Liver (tissue), 9 donors: ENCODE results near the gene ATP6V0D1. TPM values are rescaled to one million over a fixed set of nuclear protein-coding genes. Genes with fewer than 3 reads are reported as not detected.

Source experiments
- DNase-seq: peaks from one replicate; pipeline ENCODE4 v3.0.0-alpha.2; 2017; ENCODE audit warnings: low spot score
- H3K27ac ChIP-seq, 2 donors: one replicate each; pipeline ENCODE4 v1.7.0; 2013; ENCODE audit warnings: inconsistent platforms in 2 of 2, low read length in 2 of 2, control low read depth in 1 of 2, low read depth in 1 of 2, mild to moderate bottlenecking in 1 of 2
- H3K27me3 ChIP-seq, 4 donors: one replicate each; pipeline versions ENCODE4 v1.6.1 to v1.7.0; 2013; ENCODE audit warnings: low read length in 3 of 4, inconsistent platforms in 1 of 4, mild to moderate bottlenecking in 1 of 4, moderate library complexity in 1 of 4; ENCODE audit not compliant: control insufficient read depth in 4 of 4, insufficient read depth in 4 of 4
- H3K36me3 ChIP-seq, 4 donors: one replicate each; pipeline versions ENCODE4 v1.6.1 to v1.7.0; 2013; ENCODE audit warnings: low read length in 3 of 4, mild to moderate bottlenecking in 3 of 4, low read depth in 1 of 4, moderate library complexity in 1 of 4; ENCODE audit not compliant: control insufficient read depth in 4 of 4, insufficient read depth in 3 of 4
- H3K4me1 ChIP-seq, 4 donors: one replicate each; pipeline versions ENCODE4 v1.6.1 to v1.7.0; 2013; ENCODE audit warnings: low read length in 3 of 4, mild to moderate bottlenecking in 3 of 4, moderate library complexity in 1 of 4; ENCODE audit not compliant: control insufficient read depth in 4 of 4, insufficient read depth in 4 of 4
- H3K4me3 ChIP-seq, 3 donors: one replicate each; pipeline versions ENCODE4 v1.6.1 to v1.7.0; 2013; ENCODE audit warnings: low read length in 3 of 3, control low read depth in 1 of 3, low read depth in 1 of 3, mild to moderate bottlenecking in 1 of 3
- H3K9ac ChIP-seq, 2 donors: one replicate each; pipeline ENCODE4 v1.7.0; 2013; ENCODE audit warnings: low read length in 2 of 2, mild to moderate bottlenecking in 2 of 2, moderate library complexity in 2 of 2, control low read depth in 1 of 2, low read depth in 1 of 2
- H3K9me3 ChIP-seq, 4 donors: one replicate each; pipeline versions ENCODE4 v1.6.1 to v1.7.0; 2013; ENCODE audit warnings: low read length in 3 of 4; ENCODE audit not compliant: control insufficient read depth in 4 of 4
- EGR1 ChIP-seq, 2 donors: IDR thresholded peaks; 2 replicates each; pipeline ENCODE4 v1.6.1; 2016 to 2018; ENCODE audit warnings: antibody characterized with exemption in 2 of 2, low read depth in 2 of 2
- FOXA1 ChIP-seq: IDR thresholded peaks from 2 replicates; pipeline ENCODE4 v1.6.1; 2016; ENCODE audit warnings: antibody characterized with exemption
- FOXA2 ChIP-seq: IDR thresholded peaks from 2 replicates; pipeline ENCODE4 v1.6.1; 2016; ENCODE audit warnings: antibody characterized with exemption
- HNF4A ChIP-seq, 2 donors: conservative IDR thresholded peaks; 2 replicates each; pipeline ENCODE4 v1.6.1; 2016; ENCODE audit warnings: antibody characterized with exemption in 2 of 2, mild to moderate bottlenecking in 2 of 2
- HNF4G ChIP-seq: IDR thresholded peaks from 2 replicates; pipeline ENCODE4 v1.6.1; 2016; ENCODE audit warnings: antibody characterized with exemption
- JUND ChIP-seq, 2 donors: IDR thresholded peaks; 2 replicates each; pipeline ENCODE4 v1.6.1; 2016; ENCODE audit warnings: antibody characterized with exemption in 2 of 2
- NR2F2 ChIP-seq: IDR thresholded peaks from 2 replicates; pipeline ENCODE4 v1.6.1; 2016; ENCODE audit warnings: antibody characterized with exemption
- RAD21 ChIP-seq, 2 donors: IDR thresholded peaks; 2 replicates each; pipeline ENCODE4 v1.6.1; 2016; ENCODE audit warnings: antibody characterized with exemption in 2 of 2, mild to moderate bottlenecking in 2 of 2
- RXRA ChIP-seq, 2 donors: IDR thresholded peaks; 2 replicates each; pipeline ENCODE4 v1.6.1; 2017 to 2018; ENCODE audit warnings: antibody characterized with exemption in 2 of 2, mild to moderate bottlenecking in 1 of 2
- SP1 ChIP-seq: IDR thresholded peaks from 2 replicates; pipeline ENCODE4 v1.6.1; 2018; ENCODE audit warnings: antibody characterized with exemption, mild to moderate bottlenecking
- TAF1 ChIP-seq: conservative IDR thresholded peaks from 2 replicates; pipeline ENCODE4 v1.6.1; 2016; ENCODE audit warnings: antibody characterized with exemption, mild to moderate bottlenecking
- WGBS: extraction: QIAGEN DNeasy Blood & Tissue Kit; methylation state at CpG from one replicate; pipeline ENCODE4 v1.1.7; 2013; 5-methylcytosine and 5-hydroxymethylcytosine counted together
- polyA plus RNA-seq, 2 donors: library from polyadenylated mRNA; stranded (reverse) in 1 of 2; unstranded in 1 of 2; fragments of 200-250 nt in 1 of 2; fragments of >200 nt in 1 of 2; fragmentation: Nextera tagmentation in 1 of 2; extraction: Ambion mirVana in 1 of 2; gene quantifications; one replicate each; pipeline versions ENCODE4 v1.2.1 to v1.2.3, GENCODE V29; 2013 to 2015
- total RNA-seq, 2 donors: library from RNA; depleted of rRNA; stranded (reverse); fragments of >200 nt; gene quantifications; one replicate each; pipeline ENCODE4 v1.2.3, GENCODE V29; 2014
- TF ChIP-seq, protein P1 (sequence below): fragments of 150-350 bp; IDR thresholded peaks from 2 replicates; pipeline ENCODE4 v1.5.1; 2017; ENCODE audit warnings: improper control_type of control experiment, low read depth, low read length; ENCODE audit not compliant: missing input control
- TF ChIP-seq, protein P2 (sequence below): IDR thresholded peaks from 2 replicates; pipeline ENCODE4 v1.6.1; 2016; ENCODE audit warnings: antibody characterized with exemption, mild to moderate bottlenecking
- donor health status: healthy.
- donor health status: healthy.
- donor health status: healthy.
- donor health status: healthy.
- donor health status: healthy.

Gene ATP6V0D1
- total and polyA plus RNA-seq, 4 donors = 47.6 to 80.2 (median 66.6) TPM

DNA sequence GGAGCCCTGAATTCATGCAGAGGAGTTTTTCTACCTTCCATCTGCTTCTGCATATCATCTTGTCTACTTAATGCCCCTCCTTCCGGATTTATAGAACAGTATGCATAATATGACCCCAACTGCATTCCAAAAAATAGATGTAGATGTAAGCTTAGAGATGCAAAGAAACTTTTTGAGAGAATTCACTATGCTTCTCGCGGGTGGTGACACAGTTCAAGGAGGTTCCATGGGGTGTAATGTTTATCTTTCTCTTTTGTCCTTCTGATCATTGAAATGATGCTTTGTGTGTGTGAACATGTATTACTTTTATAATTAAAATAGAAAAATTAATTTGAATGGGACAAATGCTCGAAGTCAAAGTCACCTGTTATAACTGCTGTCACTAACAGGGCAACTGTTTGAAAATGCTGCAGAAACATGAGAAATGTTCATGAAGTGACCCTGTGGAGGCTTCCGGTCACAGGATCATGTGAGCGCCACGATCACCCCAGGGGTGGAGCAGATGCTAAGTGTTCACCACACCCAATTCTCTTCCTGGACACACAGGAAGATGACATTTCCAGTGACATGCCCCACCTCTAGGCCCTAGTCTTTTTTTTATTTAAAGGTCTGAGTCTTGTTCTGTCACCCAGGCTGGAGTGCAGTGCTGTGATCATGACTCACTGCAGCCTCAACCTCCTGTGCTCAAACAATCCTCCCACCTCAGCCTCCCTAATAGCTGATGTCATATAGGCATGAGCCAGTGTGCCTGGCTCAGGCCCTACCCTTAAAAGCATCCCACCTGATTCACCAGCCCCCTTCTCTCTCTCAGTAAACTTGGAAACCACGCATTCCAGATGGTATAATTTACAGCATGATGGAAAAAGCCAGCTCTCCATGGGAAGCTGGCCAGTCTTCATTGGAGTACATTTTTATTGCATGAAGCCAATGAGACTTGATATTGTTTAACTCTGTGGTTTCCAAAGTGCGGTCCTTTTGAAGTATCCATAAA is 23.4 kb upstream of the ATP6V0D1 start (continued):
- TF ChIP-seq, protein P1, sequence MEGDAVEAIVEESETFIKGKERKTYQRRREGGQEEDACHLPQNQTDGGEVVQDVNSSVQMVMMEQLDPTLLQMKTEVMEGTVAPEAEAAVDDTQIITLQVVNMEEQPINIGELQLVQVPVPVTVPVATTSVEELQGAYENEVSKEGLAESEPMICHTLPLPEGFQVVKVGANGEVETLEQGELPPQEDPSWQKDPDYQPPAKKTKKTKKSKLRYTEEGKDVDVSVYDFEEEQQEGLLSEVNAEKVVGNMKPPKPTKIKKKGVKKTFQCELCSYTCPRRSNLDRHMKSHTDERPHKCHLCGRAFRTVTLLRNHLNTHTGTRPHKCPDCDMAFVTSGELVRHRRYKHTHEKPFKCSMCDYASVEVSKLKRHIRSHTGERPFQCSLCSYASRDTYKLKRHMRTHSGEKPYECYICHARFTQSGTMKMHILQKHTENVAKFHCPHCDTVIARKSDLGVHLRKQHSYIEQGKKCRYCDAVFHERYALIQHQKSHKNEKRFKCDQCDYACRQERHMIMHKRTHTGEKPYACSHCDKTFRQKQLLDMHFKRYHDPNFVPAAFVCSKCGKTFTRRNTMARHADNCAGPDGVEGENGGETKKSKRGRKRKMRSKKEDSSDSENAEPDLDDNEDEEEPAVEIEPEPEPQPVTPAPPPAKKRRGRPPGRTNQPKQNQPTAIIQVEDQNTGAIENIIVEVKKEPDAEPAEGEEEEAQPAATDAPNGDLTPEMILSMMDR = no peak
- TF ChIP-seq FOXA1 (no peak), JUND (IDR thresholded peaks at IDR 0.05) (no peak), FOXA2 (no peak)

DNA sequence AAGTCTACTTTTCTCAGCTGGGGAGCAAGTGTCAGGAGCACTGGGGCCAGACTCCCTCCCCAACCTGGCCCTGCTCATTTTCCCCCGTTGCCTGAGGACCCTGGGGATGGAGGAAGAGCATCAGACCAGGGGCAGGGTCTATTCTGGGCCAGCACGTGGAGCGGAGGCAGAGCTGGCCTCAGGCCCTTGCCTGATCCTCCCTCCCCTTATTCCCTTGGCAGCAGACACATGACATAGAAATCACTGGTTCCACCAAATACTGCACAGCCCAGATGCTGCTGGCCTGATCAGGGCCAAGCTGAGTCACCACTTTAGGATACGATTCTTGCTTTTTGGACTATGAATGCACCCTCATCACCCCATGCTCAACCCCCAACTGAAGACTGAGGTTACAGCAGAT is 18.1 kb upstream of the ATP6V0D1 start:
- H3K9ac ChIP-seq = no peak overlapping the region
- WGBS = 82% methylated on average over 4 of the region's 4 CpGs
- no peaks in the 10 kb centered on the region for H3K36me3 ChIP-seq
- no peak for DNase-seq
- TF ChIP-seq NR2F2 (no peak), RXRA (IDR thresholded peaks at IDR 0.05) (no peak), RAD21 (IDR thresholded peaks at IDR 0.05) (no peak), EGR1 (IDR thresholded peaks at IDR 0.05; ENCODE audit: low read depth in 2 of 2) (no peak), FOXA2 (no peak), SP1 (no peak), HNF4A (conservative IDR thresholded peaks at IDR 0.05) (no peak), JUND (IDR thresholded peaks at IDR 0.05) (no peak), TAF1 (no peak), FOXA1 (no peak), HNF4G (no peak)
- TF ChIP-seq, protein P1 = no peak
- TF ChIP-seq, protein P2, sequence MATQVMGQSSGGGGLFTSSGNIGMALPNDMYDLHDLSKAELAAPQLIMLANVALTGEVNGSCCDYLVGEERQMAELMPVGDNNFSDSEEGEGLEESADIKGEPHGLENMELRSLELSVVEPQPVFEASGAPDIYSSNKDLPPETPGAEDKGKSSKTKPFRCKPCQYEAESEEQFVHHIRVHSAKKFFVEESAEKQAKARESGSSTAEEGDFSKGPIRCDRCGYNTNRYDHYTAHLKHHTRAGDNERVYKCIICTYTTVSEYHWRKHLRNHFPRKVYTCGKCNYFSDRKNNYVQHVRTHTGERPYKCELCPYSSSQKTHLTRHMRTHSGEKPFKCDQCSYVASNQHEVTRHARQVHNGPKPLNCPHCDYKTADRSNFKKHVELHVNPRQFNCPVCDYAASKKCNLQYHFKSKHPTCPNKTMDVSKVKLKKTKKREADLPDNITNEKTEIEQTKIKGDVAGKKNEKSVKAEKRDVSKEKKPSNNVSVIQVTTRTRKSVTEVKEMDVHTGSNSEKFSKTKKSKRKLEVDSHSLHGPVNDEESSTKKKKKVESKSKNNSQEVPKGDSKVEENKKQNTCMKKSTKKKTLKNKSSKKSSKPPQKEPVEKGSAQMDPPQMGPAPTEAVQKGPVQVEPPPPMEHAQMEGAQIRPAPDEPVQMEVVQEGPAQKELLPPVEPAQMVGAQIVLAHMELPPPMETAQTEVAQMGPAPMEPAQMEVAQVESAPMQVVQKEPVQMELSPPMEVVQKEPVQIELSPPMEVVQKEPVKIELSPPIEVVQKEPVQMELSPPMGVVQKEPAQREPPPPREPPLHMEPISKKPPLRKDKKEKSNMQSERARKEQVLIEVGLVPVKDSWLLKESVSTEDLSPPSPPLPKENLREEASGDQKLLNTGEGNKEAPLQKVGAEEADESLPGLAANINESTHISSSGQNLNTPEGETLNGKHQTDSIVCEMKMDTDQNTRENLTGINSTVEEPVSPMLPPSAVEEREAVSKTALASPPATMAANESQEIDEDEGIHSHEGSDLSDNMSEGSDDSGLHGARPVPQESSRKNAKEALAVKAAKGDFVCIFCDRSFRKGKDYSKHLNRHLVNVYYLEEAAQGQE = no peak
- no peaks in the 10 kb centered on the region for H3K9me3 ChIP-seq
- H3K27ac ChIP-seq = no peak overlapping the region
- no peak overlapping the region for H3K4me3 ChIP-seq
- peaks cover 0 to 2% (median 0%) of the 10 kb centered on the region in 4 donors for H3K4me1 ChIP-seq
- H3K27me3 ChIP-seq = no peaks in the 10 kb centered on the region
